T-helper 17 cell (primary cell): ENCODE results near the gene IL17B. TPM values are rescaled to one million over a fixed set of nuclear protein-coding genes. Genes with fewer than 3 reads are reported as not detected.

ENCODE experiments used
- ATAC-seq: fragments of 150-1000 bp; cut with Tn5 transposase; 2 replicates; pipeline ENCODE4 v1.10.0; 2021; ENCODE audit warnings: mild to moderate bottlenecking, moderate library complexity
- DNase-seq, 3 donors: peaks; one replicate each; pipeline versions ENCODE4 v3.0.0 to v3.0.0-alpha.2; 2020 to 2021
- H3K9me3 ChIP-seq: one replicate; pipeline ENCODE4 v1.7.0; 2013; ENCODE audit warnings: low read length, mild to moderate bottlenecking; ENCODE audit not compliant: control insufficient read depth, poor library complexity, severe bottlenecking
- H3K27ac Mint-ChIP-seq: one replicate; pipeline ENCODE4 v1.8.0; 2022; ENCODE audit warnings: mild to moderate bottlenecking, moderate library complexity, mixed read lengths
- H3K27me3 Mint-ChIP-seq: one replicate; pipeline ENCODE4 v1.8.0; 2022; ENCODE audit warnings: mixed read lengths
- H3K36me3 Mint-ChIP-seq: one replicate; pipeline ENCODE4 v1.8.0; 2022; ENCODE audit warnings: low read depth, mixed read lengths
- H3K4me1 Mint-ChIP-seq: one replicate; pipeline ENCODE4 v1.8.0; 2022; ENCODE audit warnings: mild to moderate bottlenecking, mixed read lengths
- H3K4me3 Mint-ChIP-seq: one replicate; pipeline ENCODE4 v1.8.0; 2022; ENCODE audit warnings: mild to moderate bottlenecking, moderate library complexity, mixed read lengths
- total RNA-seq, 4 donors: library from RNA in 2 of 4; stranded (reverse) in 2 of 4; gene quantifications; one replicate each; pipeline ENCODE4 v1.2.3 and lab custom pipeline; 2022 to 2026

IL17B gene
- total RNA-seq, 2 donors from 2014 or later, result not detected

GRCh38 chr5:149374303-149374702 is 4.8 kb downstream of the IL17B start:
- Mint-ChIP-seq H3K4me1 (peaks cover 13% of the 10 kb centered on the region), H3K27ac (no peak overlapping the region), H3K36me3 (peaks cover 5% of the 10 kb centered on the region), H3K4me3 (no peak overlapping the region), H3K27me3 (no peaks in the 10 kb centered on the region)
- no peak for ATAC-seq
- no peaks in the 10 kb centered on the region for H3K9me3 ChIP-seq
- no peak for DNase-seq

- no peak overlapping the region for H3K27ac Mint-ChIP-seq
- ATAC-seq, result no peak
- H3K36me3 Mint-ChIP-seq, result peaks cover 5% of the 10 kb centered on the region
- H3K4me1 Mint-ChIP-seq, result peaks cover 19% of the 10 kb centered on the region
- no peaks in the 10 kb centered on the region for H3K27me3 Mint-ChIP-seq
- DNase-seq, result no peak
- H3K9me3 ChIP-seq, result no peaks in the 10 kb centered on the region
- no peak overlapping the region for H3K4me3 Mint-ChIP-seq
Observed at GRCh38 chr5:149372932-149373331, 6.2 kb downstream of the IL17B start.

- Mint-ChIP-seq H3K27me3 (no peaks in the 10 kb centered on the region), H3K4me1 (peaks cover 20% of the 10 kb centered on the region), H3K27ac (no peak overlapping the region), H3K4me3 (no peak overlapping the region), H3K36me3 (peaks cover 2% of the 10 kb centered on the region)
- ATAC-seq, result no peak
- no peaks in the 10 kb centered on the region for H3K9me3 ChIP-seq
- DNase-seq, result no peak
Observed at GRCh38 chr5:149372076-149372795, 6.9 kb downstream of the IL17B start.

GRCh38 chr5:149371296-149371962 is 7.7 kb downstream of the IL17B start:
- Mint-ChIP-seq H3K27ac (no peak overlapping the region), H3K36me3 (no peaks in the 10 kb centered on the region), H3K4me1 (peaks cover 23% of the 10 kb centered on the region), H3K27me3 (no peaks in the 10 kb centered on the region), H3K4me3 (no peak overlapping the region)
- ATAC-seq (peak; percentile 90), DNase-seq (peak; percentile 46 to 68 (median 55))
- H3K9me3 ChIP-seq, result no peaks in the 10 kb centered on the region

GRCh38 chr5:149370878-149371277 is 8.2 kb downstream of the IL17B start:
- H3K36me3 Mint-ChIP-seq, result no peaks in the 10 kb centered on the region
- ATAC-seq (no peak), DNase-seq (no peak)
- H3K4me3 Mint-ChIP-seq, result no peak overlapping the region
- no peak overlapping the region for H3K27ac Mint-ChIP-seq
- no peaks in the 10 kb centered on the region for H3K27me3 Mint-ChIP-seq
- peaks cover 23% of the 10 kb centered on the region for H3K4me1 Mint-ChIP-seq
- H3K9me3 ChIP-seq, result no peaks in the 10 kb centered on the region

- Mint-ChIP-seq H3K4me1 (peaks cover 27% of the 10 kb centered on the region), H3K27me3 (no peaks in the 10 kb centered on the region), H3K36me3 (peaks cover 5% of the 10 kb centered on the region), H3K27ac (no peak overlapping the region), H3K4me3 (no peak overlapping the region)
- no peak for DNase-seq
- H3K9me3 ChIP-seq, result no peaks in the 10 kb centered on the region
- ATAC-seq, result no peak
Observed at GRCh38 chr5:149367972-149368645, 11.0 kb downstream of the IL17B start.

- H3K36me3 Mint-ChIP-seq, result peaks cover 5% of the 10 kb centered on the region
- H3K4me3 Mint-ChIP-seq, result no peak overlapping the region
- ATAC-seq, result peak; percentile 77
- no peaks in the 10 kb centered on the region for H3K27me3 Mint-ChIP-seq
- peaks cover 29% of the 10 kb centered on the region for H3K4me1 Mint-ChIP-seq
- H3K9me3 ChIP-seq, result no peaks in the 10 kb centered on the region
- peak in 2 of 3 donors; percentile 20 to 47 for DNase-seq
- peak overlapping the region; percentile 14 for H3K27ac Mint-ChIP-seq
Observed at GRCh38 chr5:149367249-149367971, 11.7 kb downstream of the IL17B start.

GRCh38 chr5:149366169-149366729 is 12.8 kb downstream of the IL17B start:
- DNase-seq, result no peak
- H3K9me3 ChIP-seq, result no peaks in the 10 kb centered on the region
- peaks cover 27% of the 10 kb centered on the region for H3K4me1 Mint-ChIP-seq
- H3K36me3 Mint-ChIP-seq, result peaks cover 5% of the 10 kb centered on the region
- H3K27me3 Mint-ChIP-seq, result no peaks in the 10 kb centered on the region
- H3K27ac Mint-ChIP-seq, result peak overlapping the region; percentile 27
- no peak for ATAC-seq
- H3K4me3 Mint-ChIP-seq, result no peak overlapping the region

GRCh38 chr5:149365418-149365817 is 13.7 kb downstream of the IL17B start:
- H3K27ac Mint-ChIP-seq, result peak overlapping the region; percentile 32

GRCh38 chr5:149364719-149365118 is 14.4 kb downstream of the IL17B start:
- H3K36me3 Mint-ChIP-seq, result peaks cover 5% of the 10 kb centered on the region
- H3K4me3 Mint-ChIP-seq, result no peak overlapping the region
- H3K27ac Mint-ChIP-seq, result peak overlapping the region; percentile 19
- ATAC-seq (no peak), DNase-seq (no peak)
- no peaks in the 10 kb centered on the region for H3K27me3 Mint-ChIP-seq
- no peaks in the 10 kb centered on the region for H3K9me3 ChIP-seq
- peaks cover 37% of the 10 kb centered on the region for H3K4me1 Mint-ChIP-seq

More at GRCh38 chr5:149365418-149365817, 13.7 kb downstream of the IL17B start:
- H3K36me3 Mint-ChIP-seq, result peaks cover 5% of the 10 kb centered on the region
- no peaks in the 10 kb centered on the region for H3K9me3 ChIP-seq
- H3K27me3 Mint-ChIP-seq, result no peaks in the 10 kb centered on the region
- H3K4me3 Mint-ChIP-seq, result no peak overlapping the region
- peaks cover 30% of the 10 kb centered on the region for H3K4me1 Mint-ChIP-seq
- DNase-seq (no peak), ATAC-seq (no peak)

- no peak overlapping the region for H3K4me3 Mint-ChIP-seq
- peaks cover 41% of the 10 kb centered on the region for H3K4me1 Mint-ChIP-seq
- DNase-seq (no peak), ATAC-seq (no peak)
- H3K27ac Mint-ChIP-seq, result peak overlapping the region; percentile 19
- H3K36me3 Mint-ChIP-seq, result peaks cover 5% of the 10 kb centered on the region
- no peaks in the 10 kb centered on the region for H3K9me3 ChIP-seq
- H3K27me3 Mint-ChIP-seq, result no peaks in the 10 kb centered on the region
Observed at GRCh38 chr5:149363936-149364335, 15.2 kb downstream of the IL17B start.

GRCh38 chr5:149363358-149363757 is 15.7 kb downstream of the IL17B start:
- peak overlapping the region; percentile 37 for H3K27ac Mint-ChIP-seq
- H3K27me3 Mint-ChIP-seq, result no peaks in the 10 kb centered on the region
- peaks cover 45% of the 10 kb centered on the region for H3K4me1 Mint-ChIP-seq
- H3K36me3 Mint-ChIP-seq, result peaks cover 5% of the 10 kb centered on the region
- DNase-seq, result no peak
- no peak overlapping the region for H3K4me3 Mint-ChIP-seq
- H3K9me3 ChIP-seq, result no peaks in the 10 kb centered on the region
- no peak for ATAC-seq

- Mint-ChIP-seq H3K27me3 (no peaks in the 10 kb centered on the region), H3K36me3 (peaks cover 5% of the 10 kb centered on the region), H3K4me3 (no peak overlapping the region), H3K4me1 (peaks cover 48% of the 10 kb centered on the region), H3K27ac (peak overlapping the region; percentile 37)
- DNase-seq (no peak), ATAC-seq (no peak)
- no peaks in the 10 kb centered on the region for H3K9me3 ChIP-seq
Observed at GRCh38 chr5:149362541-149362940, 16.6 kb downstream of the IL17B start.
